OCI-LY7 (cell line): ENCODE results near the gene SH3RF3. TPM values are rescaled to one million over a fixed set of nuclear protein-coding genes. Genes with fewer than 3 reads are reported as not detected.

ENCODE experiments used
- microRNA-seq: library from miRNA; unstranded; fragments of <30 nt; microRNA quantifications from one replicate; pipeline ENCODE4 v1.2.0, GENCODE V29; 2022; ENCODE audit warnings: borderline replicate concordance
- small RNA-seq: library from RNA; depleted of rRNA; stranded (forward); fragments of <200 nt; gene quantifications from one replicate; pipeline ENCODE3, GENCODE V24; 2014
- total RNA-seq, 2 experiments: library from RNA; depleted of rRNA in 1 of 2; stranded (reverse); fragments of >200 nt in 1 of 2; shearing (Covaris generic) in 1 of 2; gene quantifications; 2 replicates each; pipeline ENCODE4 v1.2.3, GENCODE V29; 2014 to 2022

SH3RF3 gene
- total RNA-seq, 2 experiments from 2014 or later: not detected

Small RNA genes lying within 50 kb of the gene (microRNA-seq; reads per million reads assigned to microRNA genes)
- gene MIR4265 (not detected), gene MIR4266 (not detected)

Small RNA genes lying within 50 kb of the gene (small RNA-seq; reads per million reads assigned to genes)
- not detected for gene MIR4265
- gene MIR4266: not detected
- gene RF00017: not detected
- not detected for gene SNRPGP9

Other genes starting within 250 kb of the SH3RF3 start
- gene EDAR, start 140.0 kb upstream of the SH3RF3 start, total RNA-seq (2014; rRNA removed; shearing (Covaris generic)): not detected in 2 replicates
- not detected in 2 replicates for gene EDAR, start 140.0 kb upstream of the SH3RF3 start, total RNA-seq (2022)